CD4-positive, alpha-beta T cell treated with Interleukin-12 subunit alpha and Interleukin-12 subunit beta, for 1 hour (primary cell): Measurements from ENCODE around the gene EML2.
"Not testable (repeated sequence)": the region's sequence is repeated elsewhere in the genome, so short reads cannot be mapped to it uniquely, and the experiment has no call there.

Source experiments
- DNase-seq: peaks from one replicate; pipeline ENCODE4 v3.0.0-alpha.2; 2020

The EML2 gene

GRCh38 chr19:45650722-45651121, 11.5 kb upstream of the EML2 start:
- DNase-seq = no peak

- no peak for DNase-seq
Measured at GRCh38 chr19:45646345-45646698, 7.1 kb upstream of the EML2 start.

- peak; percentile 90 for DNase-seq
Measured at GRCh38 chr19:45645631-45646344, 6.6 kb upstream of the EML2 start.

- no peak for DNase-seq
Measured at GRCh38 chr19:45645068-45645630, 6.0 kb upstream of the EML2 start.

- no peak for DNase-seq
Measured at GRCh38 chr19:45643927-45644771, 5.0 kb upstream of the EML2 start.

GRCh38 chr19:45643024-45643926, 4.1 kb upstream of the EML2 start:
- peak; percentile 92 for DNase-seq

- DNase-seq = peak; percentile 87
Measured at GRCh38 chr19:45641274-45642105, 2.3 kb upstream of the EML2 start.

- no peak for DNase-seq
Measured at GRCh38 chr19:45640849-45641273, 1.7 kb upstream of the EML2 start.

- DNase-seq = no peak
Measured at GRCh38 chr19:45637890-45638667, 1.1 kb downstream of the EML2 start.

GRCh38 chr19:45636902-45637301, 2.3 kb downstream of the EML2 start:
- no peak for DNase-seq

- DNase-seq = no peak
Measured at GRCh38 chr19:45636275-45636674, 2.9 kb downstream of the EML2 start.

- peak; percentile 48 for DNase-seq
Measured at GRCh38 chr19:45632468-45633196, 6.6 kb downstream of the EML2 start.

GRCh38 chr19:45630463-45630862, 8.7 kb downstream of the EML2 start:
- no peak for DNase-seq

GRCh38 chr19:45629704-45630103, 9.5 kb downstream of the EML2 start:
- no peak for DNase-seq

GRCh38 chr19:45628219-45628618, 11.0 kb downstream of the EML2 start:
- not testable (repeated sequence) for DNase-seq

GRCh38 chr19:45623984-45624383, 15.2 kb downstream of the EML2 start:
- DNase-seq = no peak

GRCh38 chr19:45621976-45622503, 17.2 kb downstream of the EML2 start:
- no peak for DNase-seq

GRCh38 chr19:45621389-45621788, 17.8 kb downstream of the EML2 start:
- no peak for DNase-seq

- no peak for DNase-seq
Measured at GRCh38 chr19:45616704-45617017, 22.5 kb downstream of the EML2 start.
